Measurements from ENCODE around the gene TRAK1.

The TRAK1 gene

DNA sequence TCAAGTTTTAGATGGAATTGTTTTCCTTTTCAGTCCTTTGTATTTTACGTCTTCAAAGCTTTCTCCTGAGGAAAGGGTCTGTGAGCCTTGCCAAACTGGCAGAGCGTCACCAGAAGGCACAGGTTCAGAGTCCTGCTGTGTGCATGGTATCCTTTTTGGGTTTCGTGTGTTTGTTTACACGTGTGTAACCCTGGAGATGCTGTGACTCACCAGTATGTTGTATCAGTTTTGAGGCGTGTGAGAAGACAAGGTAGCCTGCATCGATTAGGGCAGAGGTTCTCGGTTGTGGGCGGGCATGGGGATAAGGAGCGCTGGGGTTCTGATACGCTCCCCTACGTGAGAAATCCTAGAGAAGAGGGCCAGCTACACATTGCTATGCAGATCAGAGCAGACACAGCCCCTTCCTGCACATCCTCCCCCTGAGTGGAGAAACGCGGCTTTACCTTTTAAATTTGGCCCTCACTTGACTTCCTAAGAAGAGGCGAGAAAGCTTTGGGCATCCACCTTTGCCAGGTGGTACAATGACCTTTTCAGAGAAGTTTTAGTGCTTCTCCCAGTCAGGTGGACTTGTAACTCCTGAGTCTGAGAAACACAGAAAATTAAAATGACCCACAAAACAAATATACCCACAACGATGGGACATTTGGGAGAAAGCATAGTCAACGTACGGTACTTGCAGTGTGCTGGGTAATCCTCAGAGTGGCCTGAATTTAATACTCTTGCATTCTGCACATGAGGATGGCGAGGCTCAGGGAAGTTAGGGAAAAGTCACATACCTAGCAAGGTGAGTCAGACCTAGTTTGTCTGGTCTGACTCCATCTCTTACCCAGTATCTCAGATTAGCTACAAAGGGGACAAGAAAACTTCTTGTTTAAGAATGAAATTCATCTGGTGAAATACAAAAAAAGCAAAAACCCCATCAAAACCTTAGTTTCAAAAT is 38.1 kb downstream of the TRAK1 start:
- in situ Hi-C loops (cut with MboI; ENCODE audit: low pct_unique_long_range_greater_than_20kb, low sequenced_read_pairs, unreplicated experiment) = no loop called here
- DNase-seq (ENCODE audit: low spot score) = no peak
- no peak for TF ChIP-seq CTCF (IDR thresholded peaks at IDR 0.05; ENCODE audit: extremely low read depth, insufficient read depth, missing control alignments)

- in situ Hi-C loops (cut with MboI; ENCODE audit: low pct_unique_long_range_greater_than_20kb, low sequenced_read_pairs, unreplicated experiment) = no loop called here
- no peak for DNase-seq (ENCODE audit: low spot score)
- TF ChIP-seq CTCF (IDR thresholded peaks at IDR 0.05; ENCODE audit: extremely low read depth, insufficient read depth, missing control alignments) = no peak
Measured at GRCh38 chr3:42130007-42130328, 38.8 kb downstream of the TRAK1 start.

- no peak for DNase-seq (ENCODE audit: low spot score)
- in situ Hi-C loops (cut with MboI; ENCODE audit: low pct_unique_long_range_greater_than_20kb, low sequenced_read_pairs, unreplicated experiment) = no loop called here
- no peak for TF ChIP-seq CTCF (IDR thresholded peaks at IDR 0.05; ENCODE audit: extremely low read depth, insufficient read depth, missing control alignments)
Measured at GRCh38 chr3:42130329-42131070, 39.3 kb downstream of the TRAK1 start.

DNA sequence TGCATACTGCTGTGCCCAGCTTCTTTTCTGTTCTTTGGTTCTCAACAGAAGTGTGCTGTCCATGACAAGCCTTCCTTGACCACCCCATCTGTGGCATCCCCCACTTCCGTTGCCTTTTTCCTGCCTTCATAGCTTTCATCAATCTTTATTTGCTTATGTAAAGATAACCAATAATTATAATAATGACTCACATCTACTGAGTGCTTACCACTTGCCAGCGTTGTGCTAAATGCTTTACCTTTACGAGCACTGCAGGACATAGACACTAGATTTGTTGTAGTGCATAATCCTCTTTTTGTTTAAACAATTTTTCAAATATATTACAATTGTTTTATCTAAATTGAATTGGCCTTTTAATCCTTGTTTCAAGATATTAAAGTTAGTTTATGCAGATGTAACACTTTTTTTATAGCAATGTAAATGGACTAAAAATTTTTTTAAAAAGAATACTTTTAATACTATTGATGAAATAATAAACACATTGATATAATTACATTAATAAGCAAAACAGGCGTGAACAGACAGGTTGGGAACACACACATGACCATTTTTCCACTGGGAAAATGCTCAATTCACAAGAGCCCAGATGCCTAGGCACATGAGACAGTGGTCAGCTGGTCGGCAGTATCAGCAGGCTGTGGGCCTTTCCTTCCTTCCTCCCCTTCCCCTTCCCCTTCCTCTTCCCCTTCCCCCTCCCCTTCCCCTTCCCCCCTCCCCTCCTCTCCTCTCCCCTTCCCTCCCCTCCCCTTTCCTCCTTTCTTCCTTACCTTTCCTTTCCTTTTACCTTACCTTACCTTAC is 42.5 kb downstream of the TRAK1 start:
- no peak for DNase-seq (ENCODE audit: low spot score)
- TF ChIP-seq CTCF (IDR thresholded peaks at IDR 0.05; ENCODE audit: extremely low read depth, insufficient read depth, missing control alignments) = no peak
- in situ Hi-C loops (cut with MboI; ENCODE audit: low pct_unique_long_range_greater_than_20kb, low sequenced_read_pairs, unreplicated experiment) = no loop called here

DNA sequence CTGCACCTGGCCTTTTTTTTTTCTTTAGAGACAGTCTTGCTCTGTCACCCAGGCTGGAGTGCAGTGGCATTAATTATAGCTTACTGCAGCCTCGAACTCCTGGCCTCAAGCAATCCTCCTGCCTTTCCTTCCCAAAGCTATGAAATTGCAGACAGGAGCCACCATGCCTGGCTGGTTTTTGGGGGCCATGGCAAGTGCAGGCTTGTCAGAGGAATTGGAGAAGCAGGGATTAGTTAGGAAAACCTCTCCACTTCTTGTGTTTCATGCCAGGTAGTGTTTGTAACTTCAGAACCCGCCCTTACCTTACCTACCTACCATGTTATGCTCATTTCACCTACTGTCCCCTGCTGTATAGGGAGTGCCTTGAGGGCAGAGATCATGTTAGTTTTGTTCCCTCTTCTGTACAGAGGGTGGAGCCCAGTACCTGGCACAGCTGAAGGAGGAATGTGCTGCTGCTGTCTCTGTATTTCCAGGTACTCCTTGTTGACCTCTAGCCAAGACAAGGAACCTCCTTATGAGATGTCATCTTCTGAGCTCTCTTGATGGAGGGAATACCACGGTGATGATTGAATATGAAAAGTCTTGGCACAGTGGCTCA is 43.8 kb downstream of the TRAK1 start:
- in situ Hi-C loops (cut with MboI; ENCODE audit: low pct_unique_long_range_greater_than_20kb, low sequenced_read_pairs, unreplicated experiment) = no loop called here
- no peak for DNase-seq (ENCODE audit: low spot score)
- no peak for TF ChIP-seq CTCF (IDR thresholded peaks at IDR 0.05; ENCODE audit: extremely low read depth, insufficient read depth, missing control alignments)
